NB4 (cell line): ENCODE data around the gene KNOP1.

Source experiments
- POLR2A ChIP-seq: IDR thresholded peaks from 2 replicates; pipeline ENCODE4 v1.6.1; 2011; ENCODE audit warnings: mild to moderate bottlenecking; ENCODE audit not compliant: insufficient read length; ENCODE audit errors: extremely low read depth
- TF ChIP-seq, protein P1 (sequence below): IDR thresholded peaks from 2 replicates; pipeline ENCODE4 v1.6.1; 2011; ENCODE audit warnings: low read depth, low read length
- TF ChIP-seq, protein P2 (sequence below): IDR thresholded peaks from one replicate; pipeline ENCODE4 v1.5.1; 2012; ENCODE audit warnings: low read depth, low read length

DNA sequence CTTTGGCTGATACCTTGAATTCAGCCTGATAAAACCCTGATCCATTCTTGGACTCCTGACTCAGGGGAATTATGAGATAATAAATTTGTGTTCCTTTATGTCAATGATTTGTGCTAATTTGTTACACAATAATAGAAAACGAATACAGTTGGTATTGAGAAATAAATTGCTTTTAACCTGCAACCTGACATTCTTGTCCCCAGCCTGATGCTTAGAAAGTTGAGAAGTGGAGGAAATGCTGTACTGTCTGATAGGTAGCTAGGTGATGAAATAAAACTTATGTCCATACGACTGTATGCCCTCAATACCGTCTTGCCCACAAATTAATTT lies 10.6 kb upstream of the KNOP1 start:
- TF ChIP-seq, protein P1, sequence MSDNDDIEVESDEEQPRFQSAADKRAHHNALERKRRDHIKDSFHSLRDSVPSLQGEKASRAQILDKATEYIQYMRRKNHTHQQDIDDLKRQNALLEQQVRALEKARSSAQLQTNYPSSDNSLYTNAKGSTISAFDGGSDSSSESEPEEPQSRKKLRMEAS, result no peak
- TF ChIP-seq, protein P2, sequence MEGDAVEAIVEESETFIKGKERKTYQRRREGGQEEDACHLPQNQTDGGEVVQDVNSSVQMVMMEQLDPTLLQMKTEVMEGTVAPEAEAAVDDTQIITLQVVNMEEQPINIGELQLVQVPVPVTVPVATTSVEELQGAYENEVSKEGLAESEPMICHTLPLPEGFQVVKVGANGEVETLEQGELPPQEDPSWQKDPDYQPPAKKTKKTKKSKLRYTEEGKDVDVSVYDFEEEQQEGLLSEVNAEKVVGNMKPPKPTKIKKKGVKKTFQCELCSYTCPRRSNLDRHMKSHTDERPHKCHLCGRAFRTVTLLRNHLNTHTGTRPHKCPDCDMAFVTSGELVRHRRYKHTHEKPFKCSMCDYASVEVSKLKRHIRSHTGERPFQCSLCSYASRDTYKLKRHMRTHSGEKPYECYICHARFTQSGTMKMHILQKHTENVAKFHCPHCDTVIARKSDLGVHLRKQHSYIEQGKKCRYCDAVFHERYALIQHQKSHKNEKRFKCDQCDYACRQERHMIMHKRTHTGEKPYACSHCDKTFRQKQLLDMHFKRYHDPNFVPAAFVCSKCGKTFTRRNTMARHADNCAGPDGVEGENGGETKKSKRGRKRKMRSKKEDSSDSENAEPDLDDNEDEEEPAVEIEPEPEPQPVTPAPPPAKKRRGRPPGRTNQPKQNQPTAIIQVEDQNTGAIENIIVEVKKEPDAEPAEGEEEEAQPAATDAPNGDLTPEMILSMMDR, result no peak
- no peak for TF ChIP-seq POLR2A
